ENCODE results near the gene CYB561. TPM values are rescaled to one million over a fixed set of nuclear protein-coding genes. Genes with fewer than 3 reads are reported as not detected.

The CYB561 gene
- total and polyA plus RNA-seq, 2 experiments from 2014 or later, result 7.4 to 21.5 TPM

GRCh38 chr17:63447471-63448009, 1.4 kb upstream of the CYB561 start:
- Histone ChIP-seq H3K4me1 (ENCODE audit: low read depth) (peaks cover 17% of the 10 kb centered on the region), H3K36me3 (no peaks in the 10 kb centered on the region), H3K27me3 (peaks cover 6% of the 10 kb centered on the region), H3K4me3 (no peak overlapping the region), H3K27ac (no peak overlapping the region), H3K9me3 (ENCODE audit: low read depth) (no peaks in the 10 kb centered on the region)
- no peak for TF ChIP-seq CTCF (IDR thresholded peaks at IDR 0.05; ENCODE audit: low read depth, low read length)
- peak in 1 of 2 donors; percentile 66 for DNase-seq (ENCODE audit: low read depth in 1 of 2, low spot score in 1 of 2)

GRCh38 chr17:63446753-63447470, 806 bp upstream of the CYB561 start:
- peaks cover 20% of the 10 kb centered on the region for H3K4me1 ChIP-seq (ENCODE audit: low read depth)
- H3K27ac ChIP-seq, result no peak overlapping the region
- peak overlapping the region; percentile 32 for H3K4me3 ChIP-seq
- H3K27me3 ChIP-seq, result peaks cover 6% of the 10 kb centered on the region
- DNase-seq (ENCODE audit: low read depth in 1 of 2, low spot score in 1 of 2), result peak in 1 of 2 donors; percentile 91
- no peaks in the 10 kb centered on the region for H3K36me3 ChIP-seq
- H3K9me3 ChIP-seq (ENCODE audit: low read depth), result no peaks in the 10 kb centered on the region
- TF ChIP-seq CTCF (IDR thresholded peaks at IDR 0.05; ENCODE audit: low read depth, low read length), result peak; percentile 20

- H3K4me1 ChIP-seq (ENCODE audit: low read depth), result peaks cover 19% of the 10 kb centered on the region
- TF ChIP-seq CTCF (IDR thresholded peaks at IDR 0.05; ENCODE audit: low read depth, low read length), result no peak
- peak overlapping the region; percentile 32 for H3K4me3 ChIP-seq
- H3K27ac ChIP-seq, result no peak overlapping the region
- DNase-seq (ENCODE audit: low read depth in 1 of 2, low spot score in 1 of 2), result peak; percentile 39 to 72
- H3K27me3 ChIP-seq, result peaks cover 6% of the 10 kb centered on the region
- no peaks in the 10 kb centered on the region for H3K36me3 ChIP-seq
- H3K9me3 ChIP-seq (ENCODE audit: low read depth), result no peaks in the 10 kb centered on the region
Observed at GRCh38 chr17:63445571-63445953, 544 bp downstream of the CYB561 start.

- Histone ChIP-seq H3K27ac (no peak overlapping the region), H3K4me1 (ENCODE audit: low read depth) (peaks cover 15% of the 10 kb centered on the region), H3K9me3 (ENCODE audit: low read depth) (no peaks in the 10 kb centered on the region), H3K27me3 (peaks cover 6% of the 10 kb centered on the region), H3K4me3 (no peak overlapping the region), H3K36me3 (no peaks in the 10 kb centered on the region)
- no peak for DNase-seq (ENCODE audit: low read depth in 1 of 2, low spot score in 1 of 2)
- no peak for TF ChIP-seq CTCF (IDR thresholded peaks at IDR 0.05; ENCODE audit: low read depth, low read length)
Observed at GRCh38 chr17:63445065-63445464, 1.0 kb downstream of the CYB561 start.

- H3K9me3 ChIP-seq (ENCODE audit: low read depth), result no peaks in the 10 kb centered on the region
- H3K27me3 ChIP-seq, result peaks cover 6% of the 10 kb centered on the region
- H3K4me1 ChIP-seq (ENCODE audit: low read depth), result peaks cover 15% of the 10 kb centered on the region
- no peaks in the 10 kb centered on the region for H3K36me3 ChIP-seq
- DNase-seq (ENCODE audit: low read depth in 1 of 2, low spot score in 1 of 2), result no peak
- no peak overlapping the region for H3K4me3 ChIP-seq
- TF ChIP-seq CTCF (IDR thresholded peaks at IDR 0.05; ENCODE audit: low read depth, low read length), result no peak
- no peak overlapping the region for H3K27ac ChIP-seq
Observed at GRCh38 chr17:63444457-63444856, 1.6 kb downstream of the CYB561 start.

Measured in cardiac muscle cell (in vitro differentiated cells and primary cell).